Measurements from ENCODE around the gene ZNFX1. TPM values are rescaled to one million over a fixed set of nuclear protein-coding genes. Genes with fewer than 3 reads are reported as not detected.
A peak's percentile ranks its signal among the peaks of the same experiment; 100 is the strongest.

The ZNFX1 gene
- total and polyA plus RNA-seq, 9 of the 15 experiments (the other 6 are each of a cell fraction or from before 2014, with no cell fraction given), result 3.8 to 13.8 (median 10.3) TPM

DNA sequence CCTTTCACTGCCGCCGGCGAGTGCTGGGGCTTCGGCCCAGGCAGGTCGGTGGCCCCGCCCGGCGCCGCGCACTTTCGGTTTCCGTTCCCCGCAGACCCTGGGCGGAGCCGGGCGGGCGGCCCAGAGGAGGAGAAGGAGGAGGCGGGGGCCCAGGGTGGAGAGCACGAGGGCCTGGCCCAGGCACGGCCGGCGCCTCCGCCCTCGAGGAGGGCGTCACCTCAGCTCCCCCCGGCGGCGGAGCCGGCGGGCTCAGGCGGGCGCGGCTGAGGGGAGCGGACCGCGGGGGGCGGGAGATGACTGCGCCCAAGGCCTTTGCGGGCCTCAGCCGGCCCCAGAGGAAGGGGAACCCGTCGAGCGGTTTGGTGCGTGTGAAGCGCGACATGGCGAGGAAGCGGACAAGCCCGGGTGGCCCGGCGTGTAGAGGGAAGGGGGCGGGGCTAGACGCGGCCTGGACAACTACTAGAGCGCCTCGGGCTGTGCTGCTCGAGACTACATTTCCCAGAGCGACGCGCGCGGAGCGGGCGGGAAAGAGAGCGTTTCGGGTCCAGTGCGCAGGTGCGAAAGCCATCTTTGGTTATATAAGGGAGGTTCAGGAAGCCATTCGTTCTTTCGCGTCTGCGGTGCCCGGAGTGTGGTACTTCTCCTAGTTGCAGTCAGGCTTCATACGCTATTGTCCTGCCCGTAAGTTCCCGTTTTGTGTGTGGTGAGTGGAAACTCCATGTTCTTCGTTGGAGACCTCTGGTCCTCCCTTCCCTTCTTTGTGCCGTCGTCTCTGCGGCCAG is at the start of gene ZNFX1 (continued):
- peak; percentile 60; the same call in 1 of the 2 replicates for TF ChIP-seq CREB1 (IDR thresholded peaks at IDR 0.05)
- TF ChIP-seq CREB1 (CRISPR knock-in tag; IDR thresholded peaks at IDR 0.05), result peak; percentile 74
- peak; percentile 75 for TF ChIP-seq ZNF592 (IDR thresholded peaks at IDR 0.05)
- no peak for TF ChIP-seq ZKSCAN8 (CRISPR knock-in tag; IDR thresholded peaks at IDR 0.05)
- TF ChIP-seq AFF1 (IDR thresholded peaks at IDR 0.05; ENCODE audit: low read depth in 1 of 2, partially characterized antibody in 2 of 2), result peak; percentile 77 to 88
- no peak for TF ChIP-seq GATA2 (CRISPR knock-in tag; IDR thresholded peaks at IDR 0.05)
- peak; percentile 100 for TF ChIP-seq SUPT5H (IDR thresholded peaks at IDR 0.05)
- TF ChIP-seq ZSCAN29 (IDR thresholded peaks at IDR 0.05), result no peak
- TF ChIP-seq ESRRB (CRISPR knock-in tag; IDR thresholded peaks at IDR 0.05; ENCODE audit: borderline replicate concordance), result no peak
- peak; percentile 94 to 95 for TF ChIP-seq NRF1 (conservative IDR thresholded peaks at IDR 0.05 in 1 of 2, IDR thresholded peaks at IDR 0.05 in 1 of 2)
- TF ChIP-seq HDAC2 (IDR thresholded peaks at IDR 0.05), result peak; percentile 72; the same call in 1 of the 2 replicates
- no peak for TF ChIP-seq DIDO1 (tag; IDR thresholded peaks at IDR 0.05; ENCODE audit: low read depth)
- TF ChIP-seq, protein P1, sequence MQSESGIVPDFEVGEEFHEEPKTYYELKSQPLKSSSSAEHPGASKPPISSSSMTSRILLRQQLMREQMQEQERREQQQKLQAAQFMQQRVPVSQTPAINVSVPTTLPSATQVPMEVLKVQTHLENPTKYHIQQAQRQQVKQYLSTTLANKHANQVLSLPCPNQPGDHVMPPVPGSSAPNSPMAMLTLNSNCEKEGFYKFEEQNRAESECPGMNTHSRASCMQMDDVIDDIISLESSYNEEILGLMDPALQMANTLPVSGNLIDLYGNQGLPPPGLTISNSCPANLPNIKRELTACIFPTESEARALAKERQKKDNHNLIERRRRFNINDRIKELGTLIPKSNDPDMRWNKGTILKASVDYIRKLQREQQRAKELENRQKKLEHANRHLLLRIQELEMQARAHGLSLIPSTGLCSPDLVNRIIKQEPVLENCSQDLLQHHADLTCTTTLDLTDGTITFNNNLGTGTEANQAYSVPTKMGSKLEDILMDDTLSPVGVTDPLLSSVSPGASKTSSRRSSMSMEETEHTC (IDR thresholded peaks at IDR 0.05), result no peak
- no peak for TF ChIP-seq ZNF668 (CRISPR knock-in tag; IDR thresholded peaks at IDR 0.05)
- no peak for TF ChIP-seq TEAD2 (tag; IDR thresholded peaks at IDR 0.05)
- TF ChIP-seq, protein P2, sequence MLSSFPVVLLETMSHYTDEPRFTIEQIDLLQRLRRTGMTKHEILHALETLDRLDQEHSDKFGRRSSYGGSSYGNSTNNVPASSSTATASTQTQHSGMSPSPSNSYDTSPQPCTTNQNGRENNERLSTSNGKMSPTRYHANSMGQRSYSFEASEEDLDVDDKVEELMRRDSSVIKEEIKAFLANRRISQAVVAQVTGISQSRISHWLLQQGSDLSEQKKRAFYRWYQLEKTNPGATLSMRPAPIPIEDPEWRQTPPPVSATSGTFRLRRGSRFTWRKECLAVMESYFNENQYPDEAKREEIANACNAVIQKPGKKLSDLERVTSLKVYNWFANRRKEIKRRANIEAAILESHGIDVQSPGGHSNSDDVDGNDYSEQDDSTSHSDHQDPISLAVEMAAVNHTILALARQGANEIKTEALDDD (IDR thresholded peaks at IDR 0.05), result no peak
- no peak for TF ChIP-seq POLR3A (IDR thresholded peaks at IDR 0.05; ENCODE audit: borderline replicate concordance, extremely low read depth, insufficient read depth, insufficient read length)
